HG03097 (cell line): ENCODE results near the gene STAP1.

Experiments
- ATAC-seq: cut with Tn5 transposase; IDR thresholded peaks from one replicate; pipeline ENCODE4 v1.9.1; 2021; ENCODE audit not compliant: unreplicated experiment, low FRiP score

STAP1 gene

DNA sequence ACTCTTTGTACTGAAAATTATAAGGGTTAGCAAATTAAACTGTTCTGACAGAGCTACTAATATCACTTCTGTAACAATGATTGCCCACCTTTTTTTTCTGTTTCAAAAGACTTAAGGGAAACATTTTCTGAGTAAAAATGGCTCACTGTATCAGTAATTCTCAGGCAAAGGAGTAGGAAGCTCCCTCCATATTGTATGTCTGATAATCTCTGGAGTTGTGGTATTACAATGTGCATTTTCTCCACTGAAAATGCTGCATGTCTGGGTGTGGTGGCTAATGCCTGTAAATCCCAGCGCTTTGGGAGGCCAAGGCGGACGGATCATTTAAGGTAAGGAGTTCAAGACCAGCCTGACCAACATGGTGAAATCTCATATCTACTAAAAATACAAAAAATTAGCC, 4.4 kb upstream of the STAP1 start:
- no peak for ATAC-seq

DNA sequence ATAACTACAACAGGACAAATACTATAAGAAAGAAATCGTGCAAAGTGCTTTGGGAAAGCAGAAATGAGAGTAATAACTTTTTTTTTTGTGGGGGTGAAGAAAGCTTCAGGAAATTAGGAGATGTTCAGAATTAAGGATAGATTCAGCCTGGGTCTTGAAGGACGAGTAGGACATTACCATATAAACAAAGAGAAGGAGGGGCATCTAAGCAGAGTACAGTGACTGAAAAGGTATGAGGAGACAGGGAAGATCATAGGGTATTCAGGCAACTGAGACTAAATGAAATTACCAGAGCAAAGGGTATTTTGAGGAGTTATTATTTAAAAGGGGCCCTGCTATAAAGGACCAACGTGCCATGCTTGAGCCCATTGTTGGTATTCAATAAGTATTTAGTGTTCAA, 3.1 kb upstream of the STAP1 start:
- ATAC-seq, result no peak

DNA sequence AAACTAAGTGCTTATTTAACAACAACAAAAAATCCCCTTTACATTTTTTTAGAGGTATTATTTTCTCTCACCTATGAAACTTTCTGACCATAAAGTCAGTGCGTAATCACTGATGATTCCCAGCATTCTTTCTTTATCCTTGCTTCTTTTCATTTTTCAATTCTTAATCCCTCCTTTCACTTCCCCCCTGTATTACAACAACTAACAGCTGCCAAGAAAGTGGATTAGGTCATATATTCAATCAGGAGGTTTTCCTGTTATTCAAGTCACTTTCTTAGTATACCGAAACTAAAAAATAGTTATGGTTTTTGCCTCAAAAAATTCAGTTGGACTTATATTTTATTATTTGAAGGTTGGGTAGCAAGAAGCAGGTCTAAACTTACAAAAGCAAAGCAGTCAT, 2.1 kb upstream of the STAP1 start:
- no peak for ATAC-seq

DNA sequence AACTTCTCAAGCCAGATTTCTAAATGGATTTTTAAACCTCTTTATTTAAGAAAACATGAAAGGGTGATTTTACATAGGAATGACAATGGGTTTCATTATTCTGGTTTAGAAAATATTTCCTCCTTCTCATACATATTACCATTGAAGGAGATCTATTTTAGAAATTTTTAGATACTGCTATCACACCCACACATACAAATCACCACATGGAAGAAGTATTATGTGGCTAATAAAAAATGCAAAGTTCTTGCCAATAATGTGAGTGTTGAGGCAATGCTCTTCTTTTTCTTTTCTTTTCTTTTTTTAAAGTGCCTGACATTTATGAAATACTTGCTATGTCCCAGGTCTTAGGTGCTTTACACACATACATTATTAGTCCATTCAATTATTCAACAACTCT, 6.8 kb downstream of the STAP1 start:
- ATAC-seq, result no peak

DNA sequence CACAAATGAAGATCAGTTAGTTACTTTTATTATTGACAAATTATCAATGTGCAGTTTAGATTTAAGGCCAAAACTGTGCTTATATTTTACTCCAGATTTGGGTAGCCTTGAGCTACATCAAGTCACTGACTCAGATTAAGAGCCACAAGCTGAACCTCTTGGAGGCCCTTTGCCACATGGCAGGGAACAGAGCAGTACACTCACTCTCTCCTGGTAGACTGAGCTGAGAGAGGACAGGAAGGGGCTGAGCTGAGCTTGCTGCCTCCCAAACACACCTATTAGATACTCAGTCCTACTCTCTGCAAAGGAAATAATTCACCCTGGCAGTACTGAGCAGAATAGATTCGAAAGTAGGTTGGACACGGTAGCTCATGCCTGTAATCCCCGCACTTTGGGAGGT, 7.8 kb downstream of the STAP1 start:
- ATAC-seq, result no peak

DNA sequence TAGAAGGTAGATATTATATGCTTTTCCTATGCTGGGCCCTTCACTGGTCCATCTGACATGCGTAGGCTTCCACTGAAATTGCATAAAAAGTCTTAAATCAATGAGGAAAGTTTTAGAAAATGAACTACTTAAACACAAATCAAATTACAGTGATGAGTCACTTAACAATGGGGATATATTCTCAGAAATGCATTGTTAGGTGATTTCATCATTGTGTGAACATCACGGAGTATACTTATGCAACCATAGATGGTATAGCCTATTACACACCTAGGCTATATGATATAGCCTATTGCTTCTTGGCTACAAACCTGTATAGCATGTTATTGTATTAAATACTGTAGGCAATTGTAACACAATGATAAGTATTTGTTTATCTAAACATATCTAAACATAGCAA, 10.3 kb downstream of the STAP1 start:
- ATAC-seq, result no peak

DNA sequence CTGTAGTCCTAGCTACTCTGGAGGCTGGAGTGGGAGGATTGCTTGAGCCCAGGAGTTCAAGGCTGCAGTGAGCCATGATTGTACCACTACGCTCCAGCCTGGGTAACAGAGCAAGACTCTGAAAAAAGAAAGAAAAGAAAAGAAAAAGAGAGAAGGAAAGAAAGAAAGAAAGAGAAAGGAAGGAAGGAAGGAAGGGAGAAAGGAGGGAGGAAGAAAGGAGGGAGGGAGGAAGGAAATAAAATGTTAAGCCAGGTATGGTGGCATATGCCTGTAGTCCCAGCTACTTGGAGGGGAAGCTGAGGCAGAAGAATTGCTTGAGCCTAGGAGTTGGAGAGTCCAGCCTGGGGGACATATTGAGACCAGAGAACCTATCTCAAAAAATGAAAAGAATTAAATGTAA, 12.0 kb downstream of the STAP1 start:
- ATAC-seq, result no peak

DNA sequence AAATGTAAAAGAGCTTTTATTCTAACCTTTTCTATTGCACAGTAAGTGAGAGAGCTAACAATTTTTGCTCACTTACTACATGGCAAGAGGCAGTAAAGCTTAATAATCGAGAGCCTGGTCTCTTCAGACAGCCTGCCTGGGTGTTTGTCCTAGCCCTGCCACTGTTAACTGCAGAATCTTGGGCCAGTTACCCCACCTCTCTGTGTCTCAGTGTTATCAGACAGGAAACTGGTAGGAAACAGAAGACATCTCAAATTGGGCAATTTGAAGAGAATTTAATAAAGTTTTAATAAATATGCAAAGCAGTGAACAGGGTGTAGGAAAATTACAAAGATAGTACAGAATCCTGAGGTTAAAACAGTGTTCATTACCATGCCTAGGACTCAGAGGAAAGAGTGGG, 13.4 kb downstream of the STAP1 start:
- ATAC-seq, result no peak

DNA sequence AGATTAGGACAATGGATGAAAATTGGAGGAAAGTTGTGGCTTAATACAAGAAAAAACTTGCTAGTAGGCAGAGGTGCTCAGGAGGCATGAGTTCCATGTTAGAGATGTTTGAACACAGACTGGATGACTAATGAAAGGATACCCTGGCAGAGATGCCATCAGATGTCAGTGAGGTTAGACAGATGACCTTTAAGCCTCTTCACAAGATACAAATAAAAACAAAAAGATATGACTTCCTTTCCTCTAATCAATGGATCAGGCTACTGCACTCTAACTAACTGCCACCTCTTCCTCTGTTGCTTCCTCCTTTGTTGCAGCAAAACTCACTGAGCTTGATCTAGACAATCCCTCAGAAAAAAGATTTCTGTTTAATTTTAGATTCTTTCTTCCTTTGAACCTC, 14.7 kb downstream of the STAP1 start:
- ATAC-seq, result no peak

DNA sequence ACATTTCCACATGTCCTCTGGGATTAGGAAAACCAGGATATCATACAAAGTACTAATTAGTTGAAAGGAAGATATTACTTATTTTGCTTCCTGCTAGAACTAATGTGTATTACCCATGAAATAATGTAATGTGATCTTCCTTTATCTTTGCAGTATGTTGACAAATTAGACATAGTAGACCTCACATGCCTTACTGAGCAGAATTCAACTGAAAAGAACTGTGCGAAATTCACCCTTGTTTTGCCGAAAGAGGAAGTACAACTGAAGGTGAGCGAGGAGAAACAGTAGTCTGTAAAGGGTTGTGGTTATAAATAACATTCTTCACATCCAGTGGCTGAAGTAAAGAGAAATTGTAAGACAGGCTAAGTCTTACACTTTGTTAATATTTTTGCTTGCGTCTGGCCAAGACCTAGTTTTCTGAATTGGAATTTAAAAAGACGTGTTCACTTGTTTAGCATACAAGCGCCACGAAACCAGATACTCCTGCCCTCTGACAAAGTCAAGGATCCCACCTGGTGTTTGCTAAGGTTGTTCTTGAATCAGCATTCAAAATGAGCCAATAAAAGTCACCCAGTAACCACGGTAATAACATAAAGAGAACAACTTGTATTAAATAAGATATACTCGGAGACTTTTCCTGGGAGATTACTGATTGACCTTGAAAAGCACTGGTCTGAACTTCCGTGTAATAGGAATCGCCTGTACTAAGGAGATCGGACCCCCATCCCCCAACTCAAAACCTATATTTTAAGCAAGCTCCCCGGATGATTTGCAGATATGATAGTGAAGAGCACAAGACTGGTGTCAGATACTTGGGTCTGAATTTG, 16.9 kb downstream of the STAP1 start:
- peak; percentile 94 for ATAC-seq

DNA sequence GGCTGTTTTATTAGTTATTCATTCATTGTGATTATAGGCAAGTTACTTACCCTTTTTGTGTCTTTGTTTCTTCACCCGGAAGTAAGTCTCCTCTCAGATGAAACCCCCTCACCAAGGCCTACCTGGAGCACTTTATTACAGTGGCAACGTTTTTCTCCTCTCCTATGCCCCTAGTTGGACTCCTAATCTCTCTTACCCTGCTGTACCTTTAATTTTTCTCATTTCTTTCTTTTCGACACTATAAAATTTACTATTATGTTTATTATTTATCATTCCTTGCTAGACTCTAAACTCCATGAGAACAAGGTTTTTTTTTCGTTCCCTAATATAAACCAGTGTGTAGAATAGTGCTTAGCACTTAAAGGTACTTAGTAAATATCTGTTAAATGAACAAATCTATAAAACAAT, 17.5 kb downstream of the STAP1 start:
- ATAC-seq, result no peak

DNA sequence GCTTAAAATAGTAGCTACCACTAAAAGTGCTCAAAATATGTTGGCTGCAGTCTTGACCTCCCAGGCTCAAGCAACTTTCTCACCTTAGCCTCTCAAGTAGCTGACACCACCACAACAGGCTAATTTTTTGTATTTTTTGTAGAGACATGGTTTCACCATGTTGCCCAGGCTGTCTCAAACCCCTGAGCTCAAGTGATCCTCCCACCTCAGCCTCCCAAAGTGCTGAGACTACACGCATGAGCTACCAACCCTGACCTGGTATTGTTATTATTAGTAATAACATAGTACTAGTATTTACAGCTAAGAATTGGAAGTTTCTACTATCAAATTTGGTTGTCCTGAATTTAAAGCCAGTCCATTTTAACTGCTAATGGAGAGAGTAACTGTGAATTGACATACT, 18.0 kb downstream of the STAP1 start:
- no peak for ATAC-seq

DNA sequence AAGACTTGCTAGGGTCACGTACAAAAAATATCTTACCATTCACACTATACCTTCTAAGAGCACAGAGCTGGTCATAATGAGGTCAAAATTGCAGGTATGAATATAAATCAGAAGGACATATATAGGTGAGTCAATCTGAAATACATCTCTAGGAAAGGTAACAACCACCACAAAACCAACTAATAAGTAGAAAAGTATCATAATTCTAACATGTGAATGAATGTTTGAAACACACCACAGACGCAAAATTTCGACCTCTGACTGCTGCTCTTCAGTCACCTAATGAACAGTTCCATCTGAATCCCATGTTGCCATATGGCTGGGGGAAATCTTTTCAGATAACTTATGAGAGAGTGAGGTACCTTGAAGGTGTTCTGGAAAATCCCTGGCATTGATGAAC, 22.1 kb downstream of the STAP1 start:
- peak; percentile 31 for ATAC-seq

DNA sequence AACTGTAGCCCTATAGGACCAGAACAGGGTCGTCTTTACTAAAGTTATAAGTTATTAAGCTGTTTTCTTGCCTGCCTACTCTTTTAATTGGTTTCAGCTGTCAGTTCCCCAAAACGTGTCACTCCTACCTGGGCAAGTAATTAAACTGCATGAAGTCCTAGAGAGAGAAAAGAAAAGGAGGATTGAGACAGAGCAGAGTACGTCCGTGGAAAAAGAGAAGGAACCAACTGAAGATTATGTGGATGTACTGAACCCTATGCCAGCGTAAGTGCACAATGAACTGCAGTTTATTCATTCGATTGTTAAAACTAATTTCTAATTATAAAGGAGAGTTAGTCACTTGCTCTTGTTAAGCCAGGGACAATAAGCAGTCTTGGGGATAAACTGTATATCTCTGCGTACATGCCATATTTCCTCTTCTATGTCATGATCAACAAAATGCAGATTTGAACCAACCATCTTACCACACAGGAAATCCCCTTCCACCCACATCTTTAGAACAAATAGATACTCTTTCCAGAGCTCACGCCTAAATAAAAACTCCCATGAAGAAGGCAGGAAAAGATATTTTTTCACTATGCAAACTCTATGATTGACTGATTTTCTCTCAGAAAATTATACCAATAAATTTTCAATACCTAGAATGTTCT, 22.8 kb downstream of the STAP1 start:
- ATAC-seq, result no peak

DNA sequence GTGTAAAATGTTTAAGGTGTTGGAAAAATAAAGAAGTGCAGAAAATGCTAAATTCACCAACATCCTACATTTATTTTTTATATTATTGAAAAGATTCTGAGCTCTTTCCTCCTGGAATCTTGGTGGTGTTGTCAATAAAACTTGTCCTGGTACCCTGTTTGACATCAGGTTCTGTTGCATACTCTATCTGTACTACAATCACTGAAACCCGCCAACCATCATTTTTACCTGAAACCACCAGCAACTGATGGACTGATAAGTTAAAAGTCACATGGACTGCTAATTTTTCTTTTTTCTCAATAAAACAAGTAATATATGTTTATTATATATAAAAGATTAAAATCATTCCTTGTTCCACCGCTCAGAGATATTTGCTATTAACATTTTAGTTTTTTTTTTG, 23.4 kb downstream of the STAP1 start:
- no peak for ATAC-seq

DNA sequence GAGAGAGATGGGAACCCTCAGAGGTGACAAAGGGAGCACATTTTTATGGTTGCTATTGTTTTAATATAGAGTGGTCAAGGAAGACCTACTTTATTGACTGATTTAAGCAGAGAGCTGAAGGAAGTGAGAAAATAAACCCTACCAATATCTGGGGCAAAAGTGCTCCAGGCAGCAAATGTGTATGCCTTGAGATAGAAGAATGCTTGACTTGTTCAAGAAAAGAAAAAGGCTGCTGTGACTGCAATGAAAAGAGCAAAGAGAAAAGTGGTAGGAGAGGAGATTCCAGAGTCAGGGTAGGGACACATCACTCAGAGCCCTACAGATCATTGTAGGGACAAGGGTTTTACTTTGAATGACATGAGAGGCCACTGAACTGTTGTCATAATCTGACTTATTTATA, 26.0 kb downstream of the STAP1 start:
- ATAC-seq, result no peak

DNA sequence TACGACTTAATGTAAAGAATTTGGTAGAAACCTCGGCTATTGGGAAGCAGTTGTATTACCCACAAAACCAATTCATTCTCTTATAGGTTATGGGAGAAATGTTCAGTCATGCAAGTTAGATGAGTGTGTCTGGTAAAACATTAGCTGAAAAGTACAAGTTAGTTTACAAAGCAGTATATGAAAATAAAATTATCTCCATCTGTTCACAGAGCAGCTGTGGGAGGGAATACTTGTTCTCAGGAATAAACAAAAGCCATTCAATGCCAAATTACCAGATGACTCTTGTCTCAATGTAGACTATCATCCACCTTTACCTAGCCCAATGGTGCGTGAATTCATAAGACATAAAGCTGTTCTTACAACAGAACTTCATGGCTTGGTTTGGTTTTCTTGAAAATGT, 28.6 kb downstream of the STAP1 start:
- ATAC-seq, result no peak

DNA sequence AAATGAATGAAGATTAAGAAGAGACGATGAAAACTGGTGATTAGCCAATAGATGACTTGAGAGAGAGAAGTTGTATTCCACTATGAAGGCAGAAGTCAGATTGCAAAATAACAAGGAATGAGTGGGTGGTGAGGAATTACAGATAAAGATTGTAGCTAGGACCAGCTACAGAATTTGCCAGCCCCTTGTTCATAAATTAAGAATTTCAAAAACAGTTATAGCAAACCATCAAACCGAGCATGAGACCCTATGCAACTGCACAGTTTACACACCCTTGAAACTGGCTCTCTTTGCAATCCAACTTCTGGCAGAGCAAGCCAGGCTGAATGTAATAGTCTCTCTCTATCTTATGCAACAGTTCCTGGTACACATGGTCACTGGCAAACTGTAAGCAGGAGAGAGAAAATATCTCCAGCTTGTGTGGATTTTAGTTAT, 35.2 kb downstream of the STAP1 start:
- ATAC-seq, result no peak

DNA sequence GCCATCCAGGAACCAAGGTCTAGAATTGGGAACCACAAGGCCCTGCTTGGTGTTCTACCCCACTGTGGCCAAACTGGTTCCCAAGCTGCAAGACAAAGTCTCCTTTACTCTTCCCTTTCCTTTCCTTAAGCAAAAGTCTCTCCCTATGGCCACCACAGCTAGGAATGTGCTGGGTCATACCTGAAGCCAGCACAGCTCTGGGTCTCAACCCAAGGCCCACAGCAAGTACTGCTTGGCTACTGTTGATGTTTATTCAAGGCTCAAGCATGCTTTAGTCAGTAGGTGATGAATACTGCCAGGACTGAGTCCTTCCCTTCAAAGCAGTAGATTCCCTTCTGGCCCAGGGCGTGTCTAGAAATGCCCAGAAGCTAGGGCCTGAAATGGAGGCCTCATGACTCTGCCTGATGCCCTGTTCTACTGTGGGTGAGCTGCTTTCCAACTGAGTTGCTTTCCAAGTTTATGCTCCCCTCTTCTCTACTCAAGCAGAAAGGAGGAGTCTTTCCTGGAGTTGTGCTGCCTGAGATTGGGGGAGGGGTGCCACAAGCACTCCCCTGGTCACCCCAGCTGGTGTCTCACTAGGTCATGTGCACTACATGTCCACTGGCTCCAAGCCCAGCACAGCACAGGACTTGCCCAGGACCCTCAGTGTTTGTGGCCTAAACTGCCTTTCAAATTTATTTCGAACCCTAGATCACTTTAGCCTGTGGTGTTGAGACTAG, 44.9 kb downstream of the STAP1 start:
- ATAC-seq, result no peak

DNA sequence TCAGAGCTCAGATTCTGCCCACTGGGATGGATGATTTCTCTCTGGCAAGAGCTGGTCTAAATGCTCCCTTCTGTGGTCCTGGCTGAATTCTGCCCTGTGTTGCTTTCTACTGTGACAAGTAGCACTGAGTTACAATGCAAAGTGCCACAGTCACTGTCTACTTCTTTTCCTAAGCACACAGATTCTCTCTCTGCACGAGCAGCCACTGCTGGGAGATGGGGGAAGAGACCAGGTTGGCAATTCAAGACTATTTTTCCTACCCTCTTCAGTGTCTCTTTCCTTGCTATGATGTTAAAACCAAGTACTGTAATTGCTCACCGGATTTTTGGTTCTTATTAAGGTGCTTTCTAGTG, 45.5 kb downstream of the STAP1 start:
- no peak for ATAC-seq

DNA sequence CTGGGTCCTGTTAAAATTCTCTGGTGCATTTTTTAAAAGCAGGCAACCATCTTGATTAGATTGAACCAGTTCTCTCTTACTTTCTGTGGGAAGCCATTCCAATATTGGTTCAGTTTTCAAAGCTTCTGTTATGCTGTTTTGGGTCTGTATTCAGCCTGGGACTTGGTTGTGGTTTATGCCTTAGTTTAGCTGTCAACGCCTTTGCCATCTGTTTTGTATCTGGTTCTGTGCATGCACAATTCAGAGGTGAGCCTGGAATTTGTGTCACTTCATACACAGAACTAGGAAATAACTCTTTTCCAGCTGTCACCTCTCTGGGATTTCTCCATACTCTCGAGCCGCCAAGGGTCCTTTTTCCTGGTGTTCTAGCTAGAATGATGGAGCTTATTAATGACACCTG, 46.2 kb downstream of the STAP1 start:
- ATAC-seq, result no peak

DNA sequence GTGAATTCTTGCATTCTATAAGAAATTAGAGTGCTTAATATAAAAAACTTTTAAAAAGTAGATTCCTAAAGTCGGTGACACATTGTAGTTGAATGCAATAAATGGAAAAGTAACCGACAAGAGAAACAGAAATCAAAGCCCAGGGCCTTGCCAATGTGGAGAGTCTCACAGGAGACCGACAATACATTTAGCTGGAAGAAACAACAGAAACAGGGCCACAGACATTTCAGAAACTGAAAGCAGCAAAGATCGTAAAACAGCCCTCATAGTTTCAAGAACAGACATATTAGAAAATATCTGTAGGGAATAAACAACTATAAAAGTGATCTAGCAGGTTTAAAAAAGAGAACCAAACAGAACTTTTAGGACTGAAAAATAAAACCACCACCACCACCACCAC, 49.5 kb downstream of the STAP1 start:
- no peak for ATAC-seq
